AG10803 (cell line): Measurements from ENCODE around the gene TSEN54.

ENCODE experiments used
- DNase-seq: peaks from one replicate; pipeline ENCODE4 v3.0.0; 2010; ENCODE audit warnings: low read depth
- H3K4me3 ChIP-seq: 2 replicates; pipeline ENCODE4 v1.5.1; 2011; ENCODE audit warnings: mild to moderate bottlenecking, low read length, control low read depth
- CTCF ChIP-seq: conservative IDR thresholded peaks from 2 replicates; pipeline ENCODE4 v1.5.1; 2011; ENCODE audit warnings: mild to moderate bottlenecking, low read length, control low read depth, inconsistent platforms

TSEN54 gene

GRCh38 chr17:75553295-75554110, 37.2 kb downstream of the TSEN54 start:
- TF ChIP-seq CTCF, result no peak
- H3K4me3 ChIP-seq, result no peak overlapping the region
- DNase-seq, result no peak

DNA sequence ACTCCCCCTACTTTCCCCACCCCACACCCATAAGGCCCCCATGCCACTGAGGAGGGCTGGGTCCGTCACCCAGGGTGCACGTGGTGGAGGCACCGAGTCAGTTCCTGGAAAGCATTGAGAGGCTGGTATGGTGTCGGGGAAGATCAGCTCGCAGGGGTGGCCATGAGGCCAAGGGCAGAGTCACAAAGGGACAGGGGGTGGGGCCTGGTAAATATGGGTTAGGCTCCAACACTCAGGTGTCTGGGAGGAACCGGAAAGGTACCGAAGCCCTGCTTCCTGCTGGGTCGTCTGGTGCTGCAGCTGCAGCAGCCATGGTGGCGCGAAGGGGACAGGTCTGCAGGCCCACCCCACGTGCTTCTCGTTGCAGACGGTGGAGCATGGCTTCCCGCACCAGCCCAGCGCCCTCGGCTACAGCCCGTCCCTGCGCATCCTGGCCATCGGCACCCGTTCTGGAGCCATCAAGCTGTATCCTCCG, 39.4 kb downstream of the TSEN54 start:
- DNase-seq, result no peak
- TF ChIP-seq CTCF, result no peak
- no peak overlapping the region for H3K4me3 ChIP-seq

- H3K4me3 ChIP-seq, result no peak overlapping the region
- peak; percentile 9 for DNase-seq
- no peak for TF ChIP-seq CTCF
Observed at GRCh38 chr17:75557075-75557851, 40.9 kb downstream of the TSEN54 start.

GRCh38 chr17:75557852-75558665, 41.7 kb downstream of the TSEN54 start:
- no peak for TF ChIP-seq CTCF
- DNase-seq, result no peak
- no peak overlapping the region for H3K4me3 ChIP-seq

- no peak overlapping the region for H3K4me3 ChIP-seq
- DNase-seq, result no peak
- no peak for TF ChIP-seq CTCF
Observed at GRCh38 chr17:75558666-75559530, 42.6 kb downstream of the TSEN54 start.

- no peak overlapping the region for H3K4me3 ChIP-seq
- DNase-seq, result no peak
- TF ChIP-seq CTCF, result no peak
Observed at GRCh38 chr17:75559958-75560533, 43.7 kb downstream of the TSEN54 start.
